HG03135 (cell line): ENCODE measurements around the gene SGTA.

Experiments
- ATAC-seq: cut with Tn5 transposase; IDR thresholded peaks from one replicate; pipeline ENCODE4 v1.9.1; 2021; ENCODE audit warnings: mild to moderate bottlenecking, moderate library complexity; ENCODE audit not compliant: unreplicated experiment

Gene SGTA

GRCh38 chr19:2810141-2811091 lies 27.3 kb upstream of the SGTA start:
- no peak for ATAC-seq

DNA sequence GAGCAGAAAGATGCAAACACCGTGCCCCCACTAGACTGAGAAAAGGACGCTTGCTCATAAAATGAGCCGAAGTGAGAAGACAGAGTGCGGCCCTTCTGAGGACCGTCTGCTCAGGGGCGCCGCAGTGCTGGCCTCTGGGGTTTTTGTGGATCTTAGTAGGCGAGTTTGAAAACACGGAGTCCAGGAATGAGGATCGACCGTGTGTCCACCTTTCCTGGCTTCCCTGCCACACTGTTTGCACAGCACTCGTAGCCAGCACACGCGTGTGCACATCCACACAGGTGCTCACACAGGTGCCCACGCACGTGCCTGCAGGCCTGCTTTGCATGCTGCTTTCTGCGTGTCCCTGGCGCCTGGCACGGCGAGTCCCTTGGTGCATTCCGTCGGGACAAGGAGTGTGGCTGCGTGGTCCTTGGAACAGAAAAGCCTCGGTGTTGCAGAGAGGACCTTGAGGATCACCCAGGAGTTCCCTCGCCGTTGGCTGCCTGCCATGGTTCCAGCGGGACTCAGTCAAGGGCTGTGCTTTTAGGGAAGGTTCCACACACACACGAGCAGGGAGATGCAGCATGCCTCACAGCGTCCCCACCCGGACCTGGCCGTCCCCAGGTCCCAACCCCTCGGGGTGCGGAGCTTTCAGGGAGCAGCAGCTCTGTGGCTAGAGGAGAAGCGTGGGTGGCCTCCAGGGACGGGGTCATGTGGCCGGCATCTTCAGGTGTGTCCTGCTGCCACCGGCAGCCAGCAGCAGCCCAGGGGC lies 26.5 kb upstream of the SGTA start:
- no peak for ATAC-seq

DNA sequence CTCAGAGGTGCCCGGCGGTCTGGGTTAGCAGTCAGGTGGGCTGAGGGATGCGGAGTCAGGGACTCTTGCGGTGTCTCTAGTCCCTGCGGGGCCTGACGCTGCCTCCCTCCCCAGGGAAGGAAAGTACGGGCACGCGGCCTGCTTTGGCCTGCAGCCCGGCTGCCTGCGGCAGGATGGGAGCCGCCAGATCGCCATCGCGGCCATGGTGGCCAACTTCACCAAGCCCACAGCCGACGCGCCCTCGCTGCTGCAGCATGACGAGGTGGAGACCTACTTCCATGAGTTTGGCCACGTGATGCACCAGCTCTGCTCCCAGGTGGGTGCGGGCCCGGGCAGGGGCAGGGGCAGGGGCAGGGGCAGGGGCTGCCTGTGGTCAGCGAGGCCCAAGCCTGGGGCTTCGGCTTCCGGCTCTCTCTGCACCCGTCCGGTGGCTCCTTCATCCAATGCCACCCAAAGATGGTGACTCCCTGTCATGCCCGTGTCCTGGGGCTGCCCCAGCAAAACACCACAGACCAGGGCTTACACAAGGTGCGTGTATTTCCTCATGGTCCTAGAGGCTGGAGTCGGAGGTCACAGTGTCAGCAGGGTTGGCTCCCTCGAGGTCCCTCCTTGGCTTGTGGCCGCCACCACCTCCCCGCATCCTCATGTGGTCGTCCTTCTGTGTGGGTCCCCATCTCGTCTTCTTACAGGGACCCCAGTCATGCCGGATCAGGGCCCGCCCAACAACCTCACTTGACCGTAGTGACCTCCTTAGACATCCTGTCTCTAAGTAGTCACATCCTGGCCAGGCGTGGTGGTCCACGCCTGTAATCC lies 25.3 kb upstream of the SGTA start:
- ATAC-seq: no peak

GRCh38 chr19:2807379-2808128 lies 24.5 kb upstream of the SGTA start:
- ATAC-seq: no peak

GRCh38 chr19:2806736-2807378 lies 23.8 kb upstream of the SGTA start:
- no peak for ATAC-seq

- ATAC-seq: no peak
Observed at GRCh38 chr19:2805991-2806649, 23.0 kb upstream of the SGTA start.

GRCh38 chr19:2805261-2805900 lies 22.3 kb upstream of the SGTA start:
- ATAC-seq: no peak

DNA sequence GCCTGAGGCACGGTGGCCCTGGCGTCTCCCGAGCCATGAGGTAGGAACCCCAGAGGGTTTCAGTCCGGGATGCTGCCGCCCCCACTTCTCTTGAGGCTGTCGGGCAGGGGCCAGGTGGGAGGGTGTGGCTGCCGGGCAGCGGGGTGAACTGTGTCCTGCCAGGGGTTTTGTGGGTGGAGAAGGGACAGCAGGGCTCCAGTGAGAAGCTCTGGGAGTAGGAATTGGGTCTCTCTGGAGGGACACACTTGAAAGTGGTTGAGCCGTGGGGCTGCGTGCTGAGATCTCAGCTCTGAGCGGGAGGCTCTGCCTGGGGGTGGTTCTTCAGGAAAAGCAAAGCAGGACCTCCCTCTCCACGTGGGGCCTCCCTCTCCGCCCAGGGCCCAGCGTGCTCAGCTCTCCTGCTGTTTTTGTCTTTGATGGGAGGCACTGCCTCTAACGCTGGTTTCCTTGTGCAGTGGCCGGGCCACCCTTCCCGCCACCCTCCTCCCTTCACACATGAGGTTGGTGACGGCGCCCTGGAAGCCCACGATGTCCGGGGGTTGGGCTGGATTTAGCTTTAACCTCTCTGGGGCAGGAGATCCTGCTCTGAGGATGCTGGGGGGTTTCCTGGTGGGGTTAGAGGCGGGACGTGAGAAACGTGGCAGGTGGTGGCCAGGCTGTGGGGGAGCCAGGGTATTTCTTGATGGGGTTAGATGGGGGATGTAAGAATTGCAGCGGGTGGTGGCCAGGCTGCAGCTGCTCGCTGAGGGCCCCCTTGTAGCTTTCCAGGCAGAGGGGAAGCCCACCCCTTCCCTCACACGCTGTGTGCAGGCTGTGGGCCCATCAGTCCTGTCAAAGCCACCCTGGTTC lies 21.3 kb upstream of the SGTA start:
- ATAC-seq: no peak

DNA sequence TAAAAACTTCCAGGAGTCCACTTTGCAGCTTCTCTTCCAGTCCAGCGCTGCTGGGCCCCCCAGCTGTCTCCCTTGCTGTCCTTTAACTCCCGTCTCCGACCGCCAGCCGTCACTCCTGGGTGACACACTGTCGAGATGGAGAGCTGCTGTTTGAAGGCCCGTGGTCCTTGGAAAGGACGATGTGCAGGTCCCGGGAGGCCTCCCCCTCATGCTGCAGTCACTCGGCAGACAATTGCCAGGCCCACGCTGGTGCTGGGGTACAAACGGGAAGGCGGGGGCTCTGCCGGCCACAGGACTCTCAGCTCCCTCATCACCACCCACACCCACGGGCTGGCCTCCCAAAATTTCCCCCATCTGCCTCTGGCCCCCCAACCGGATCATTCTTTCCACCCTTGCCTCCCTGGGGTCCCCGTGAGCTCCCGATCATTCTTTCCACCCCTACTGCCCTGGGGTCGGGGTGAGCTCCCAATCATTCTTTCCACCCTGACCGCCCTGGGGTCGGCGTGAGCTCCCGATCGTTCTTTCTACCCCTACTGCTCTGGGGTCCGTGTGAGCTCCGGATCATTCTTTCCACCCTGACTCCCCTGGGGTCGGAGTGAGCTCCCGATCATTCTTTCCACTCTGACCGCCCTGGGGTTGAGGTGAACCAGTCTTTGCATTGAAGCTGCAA lies 20.5 kb upstream of the SGTA start:
- no peak for ATAC-seq

GRCh38 chr19:2802826-2803225 lies 19.8 kb upstream of the SGTA start:
- ATAC-seq: no peak

- no peak for ATAC-seq
Observed at GRCh38 chr19:2800506-2800905, 17.4 kb upstream of the SGTA start.

DNA sequence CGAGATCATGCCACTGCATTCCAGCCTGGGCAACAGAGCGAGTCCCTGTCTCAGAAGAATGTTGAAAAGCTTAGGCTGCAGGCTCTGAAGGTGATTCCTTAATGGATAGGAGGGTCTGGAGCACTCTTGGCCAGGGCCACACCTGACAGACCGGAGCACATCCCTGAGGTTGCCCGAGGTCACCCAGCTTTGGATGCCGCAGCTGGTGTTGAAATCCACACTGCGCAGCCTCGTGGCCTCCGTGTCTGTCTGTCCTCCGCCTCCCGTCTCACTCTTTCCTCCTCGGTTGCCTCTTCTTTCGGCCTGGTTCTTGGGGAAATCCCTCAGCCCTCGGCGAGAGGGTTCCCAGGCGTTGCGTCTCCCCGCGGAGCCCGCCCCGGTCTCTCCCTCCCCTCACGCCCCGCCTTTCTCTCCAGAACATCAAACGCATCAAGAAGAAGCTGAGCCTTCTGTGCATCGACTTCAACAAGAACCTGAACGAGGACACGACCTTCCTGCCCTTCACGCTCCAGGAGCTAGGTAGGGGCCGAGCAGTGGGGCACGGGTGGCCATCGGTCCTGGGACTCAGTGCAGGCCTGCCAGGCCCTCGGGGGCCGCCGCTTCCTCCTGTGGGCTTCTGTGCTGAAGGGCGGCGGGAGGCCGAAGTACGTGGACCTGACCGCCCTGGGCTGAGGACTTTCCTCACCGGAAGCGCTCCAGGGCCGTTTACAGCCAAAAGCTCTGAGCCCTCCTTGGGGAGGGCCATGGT lies 16.4 kb upstream of the SGTA start:
- no peak for ATAC-seq

GRCh38 chr19:2798733-2799132 lies 15.7 kb upstream of the SGTA start:
- no peak for ATAC-seq

- no peak for ATAC-seq
Observed at GRCh38 chr19:2798158-2798685, 15.1 kb upstream of the SGTA start.

- no peak for ATAC-seq
Observed at GRCh38 chr19:2797280-2797679, 14.2 kb upstream of the SGTA start.

DNA sequence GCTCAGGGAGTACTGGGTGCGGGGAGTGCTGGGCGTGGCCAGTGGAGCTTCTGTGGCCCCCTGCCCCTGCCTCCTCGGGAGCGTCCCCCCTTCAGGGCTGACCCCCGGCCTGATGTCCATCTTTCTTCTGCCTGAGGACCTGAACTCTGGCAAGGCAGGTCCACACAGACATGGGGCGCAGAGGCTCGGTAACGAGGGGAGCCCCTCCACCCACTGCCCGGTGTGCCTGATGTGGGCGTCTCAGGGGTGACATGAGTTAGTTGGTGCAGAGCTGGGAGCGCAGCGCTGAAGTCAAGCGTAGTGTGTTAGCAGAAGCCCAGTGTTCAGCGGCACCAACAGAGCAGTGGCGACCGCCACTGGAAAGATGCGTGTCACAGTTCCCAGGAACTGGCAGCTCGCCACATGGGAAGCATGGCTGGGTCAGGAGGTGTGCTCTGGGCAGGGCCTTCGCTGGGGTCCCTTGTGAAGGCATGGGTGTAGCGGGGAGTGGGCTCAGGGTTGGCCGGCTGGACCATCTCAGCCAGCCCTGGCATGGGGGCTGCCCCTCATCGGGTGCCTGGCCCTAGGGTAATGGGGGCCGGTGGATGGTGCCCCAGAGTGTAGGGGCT lies 13.7 kb upstream of the SGTA start:
- ATAC-seq: no peak
